Spinal cord (tissue), 10 donors: ENCODE data around the gene DUSP19. TPM values are rescaled to one million over a fixed set of nuclear protein-coding genes. Genes with fewer than 3 reads are reported as not detected.
A peak's percentile ranks its signal among the peaks of the same experiment; 100 is the strongest.

Source experiments
- DNase-seq, 6 donors: peaks; one replicate each; pipeline versions ENCODE4 v3.0.0 to v3.0.0-alpha.2; 2013 to 2015; ENCODE audit warnings: low spot score in 6 of 6, low read depth in 4 of 6
- H3K27ac ChIP-seq: one replicate; pipeline ENCODE4 v1.5.1; 2013; ENCODE audit warnings: low read depth, low read length, control low read depth
- H3K27me3 ChIP-seq: one replicate; pipeline ENCODE4 v1.6.1; 2013; ENCODE audit warnings: low read length; ENCODE audit not compliant: control insufficient read depth, insufficient read depth
- H3K36me3 ChIP-seq: one replicate; pipeline ENCODE4 v1.6.1; 2013; ENCODE audit warnings: low read length; ENCODE audit not compliant: control insufficient read depth, insufficient read depth
- H3K4me1 ChIP-seq: one replicate; pipeline ENCODE4 v1.6.1; 2013; ENCODE audit warnings: low read length; ENCODE audit not compliant: control insufficient read depth, insufficient read depth
- H3K4me3 ChIP-seq: one replicate; pipeline ENCODE4 v1.5.1; 2013; ENCODE audit warnings: low read depth, low read length, control low read depth
- H3K9me3 ChIP-seq: one replicate; pipeline ENCODE4 v1.6.1; 2013; ENCODE audit warnings: low read length; ENCODE audit not compliant: control insufficient read depth, insufficient read depth
- WGBS: methylation state at CpG from one replicate; pipeline ENCODE4 v1.1.5; 2013; ENCODE audit warnings: missing lambda C conversion rate; ENCODE audit not compliant: insufficient coverage; 5-methylcytosine and 5-hydroxymethylcytosine counted together
- polyA plus RNA-seq, 2 donors: library from polyadenylated mRNA; unstranded; fragments of 120-200 nt; gene quantifications; one replicate each; pipeline ENCODE4 v1.2.1, GENCODE V29; 2013; ENCODE audit not compliant: insufficient read length in 2 of 2
- total RNA-seq, 2 donors: library from RNA; depleted of rRNA in 1 of 2; stranded (reverse); fragments of 120-200 nt in 1 of 2; fragments of >200 nt in 1 of 2; gene quantifications; one replicate each; pipeline versions ENCODE4 v1.2.3 to v1.2.4, GENCODE V29; 2013 to 2014
- donor health status: healthy.

DUSP19 gene
- total and polyA plus RNA-seq, 4 donors = 4.4 to 12.2 (median 5.4) TPM

GRCh38 chr2:183123117-183123958 is 44.8 kb downstream of the DUSP19 start:
- Histone ChIP-seq H3K4me3 (peak overlapping the region; percentile 81), H3K36me3 (peaks cover 2% of the 10 kb centered on the region), H3K27me3 (no peaks in the 10 kb centered on the region), H3K27ac (peak overlapping the region; percentile 91), H3K9me3 (no peaks in the 10 kb centered on the region), H3K4me1 (peaks cover 4% of the 10 kb centered on the region)
- peak in 2 of 6 donors; percentile 5 to 22 for DNase-seq
- no CpG with 5 or more reads among the region's 17 CpGs for WGBS

GRCh38 chr2:183123959-183124221 is 45.3 kb downstream of the DUSP19 start:
- H3K9me3 ChIP-seq = no peaks in the 10 kb centered on the region
- 0% methylated on average over 3 of the region's 7 CpGs for WGBS
- DNase-seq = no peak
- H3K27ac ChIP-seq = peak overlapping the region; percentile 91
- H3K27me3 ChIP-seq = no peaks in the 10 kb centered on the region
- peak overlapping the region; percentile 81 for H3K4me3 ChIP-seq
- H3K36me3 ChIP-seq = peaks cover 2% of the 10 kb centered on the region
- H3K4me1 ChIP-seq = peaks cover 4% of the 10 kb centered on the region

- Histone ChIP-seq H3K9me3 (no peaks in the 10 kb centered on the region), H3K27ac (peak within 1 kb of the TSS; percentile 91), H3K36me3 (peaks cover 2% of the 10 kb centered on the region), H3K4me1 (peaks cover 4% of the 10 kb centered on the region), H3K27me3 (no peaks in the 10 kb centered on the region), H3K4me3 (peak within 1 kb of the TSS; percentile 81)
- WGBS = under 1% methylated on average over 43 of the region's 43 CpGs
- peak; percentile 93 to 99 (median 94) for DNase-seq
Observed at GRCh38 chr2:183124222-183124956, 45.8 kb downstream of the DUSP19 start, which contains the start of gene NUP35. NUP35 (plus strand) TSS chr2:183124443; CDS start chr2:183124458, 15 bp downstream.

GRCh38 chr2:183124957-183125255 is 46.4 kb downstream of the DUSP19 start:
- no peak for DNase-seq
- WGBS = 0% methylated on average over 1 of the region's 10 CpGs
- Histone ChIP-seq H3K27me3 (no peaks in the 10 kb centered on the region), H3K9me3 (no peaks in the 10 kb centered on the region), H3K4me1 (peaks cover 4% of the 10 kb centered on the region), H3K4me3 (peak overlapping the region; percentile 81), H3K27ac (peak overlapping the region; percentile 91), H3K36me3 (peaks cover 2% of the 10 kb centered on the region)

- H3K4me3 ChIP-seq = no peak overlapping the region
- WGBS = 51% methylated on average over 4 of the region's 11 CpGs
- no peak overlapping the region for H3K27ac ChIP-seq
- no peaks in the 10 kb centered on the region for H3K9me3 ChIP-seq
- no peaks in the 10 kb centered on the region for H3K27me3 ChIP-seq
- H3K36me3 ChIP-seq = peaks cover 3% of the 10 kb centered on the region
- peaks cover 4% of the 10 kb centered on the region for H3K4me1 ChIP-seq
- no peak for DNase-seq
Observed at GRCh38 chr2:183125659-183126341, 47.3 kb downstream of the DUSP19 start.

GRCh38 chr2:183126635-183127034 is 48.1 kb downstream of the DUSP19 start:
- no peak overlapping the region for H3K27ac ChIP-seq
- H3K27me3 ChIP-seq = no peaks in the 10 kb centered on the region
- H3K4me1 ChIP-seq = peaks cover 4% of the 10 kb centered on the region
- H3K36me3 ChIP-seq = peaks cover 4% of the 10 kb centered on the region
- DNase-seq = no peak
- H3K4me3 ChIP-seq = no peak overlapping the region
- no peaks in the 10 kb centered on the region for H3K9me3 ChIP-seq
- WGBS = no CpG with 5 or more reads among the region's 2 CpGs

- no peak overlapping the region for H3K4me3 ChIP-seq
- H3K27ac ChIP-seq = no peak overlapping the region
- no peaks in the 10 kb centered on the region for H3K27me3 ChIP-seq
- peaks cover 10% of the 10 kb centered on the region for H3K36me3 ChIP-seq
- H3K4me1 ChIP-seq = no peaks in the 10 kb centered on the region
- no peak for DNase-seq
- WGBS = no CpG with 5 or more reads among the region's 2 CpGs
- H3K9me3 ChIP-seq = no peaks in the 10 kb centered on the region
Observed at GRCh38 chr2:183134016-183134415, 55.5 kb downstream of the DUSP19 start.

- Histone ChIP-seq H3K4me1 (no peaks in the 10 kb centered on the region), H3K4me3 (no peak overlapping the region), H3K27ac (no peak overlapping the region), H3K27me3 (no peaks in the 10 kb centered on the region), H3K9me3 (no peaks in the 10 kb centered on the region), H3K36me3 (peaks cover 2% of the 10 kb centered on the region)
- no peak for DNase-seq
- WGBS = no CpG with 5 or more reads among the region's 1 CpG
Observed at GRCh38 chr2:183148955-183149354, 70.4 kb downstream of the DUSP19 start.

- H3K27me3 ChIP-seq = no peaks in the 10 kb centered on the region
- H3K4me1 ChIP-seq = no peaks in the 10 kb centered on the region
- no peaks in the 10 kb centered on the region for H3K9me3 ChIP-seq
- DNase-seq = no peak
- H3K36me3 ChIP-seq = peaks cover 2% of the 10 kb centered on the region
- WGBS = no CpG with 5 or more reads among the region's 2 CpGs
- H3K27ac ChIP-seq = no peak overlapping the region
- no peak overlapping the region for H3K4me3 ChIP-seq
Observed at GRCh38 chr2:183149489-183149888, 70.9 kb downstream of the DUSP19 start.
